ENCODE results near the gene CARNS1. TPM values are rescaled to one million over a fixed set of nuclear protein-coding genes. Genes with fewer than 3 reads are reported as not detected.
A peak's percentile ranks its signal among the peaks of the same experiment; 100 is the strongest.
"Not testable (repeated sequence)": the region's sequence is repeated elsewhere in the genome, so short reads cannot be mapped to it uniquely, and the experiment has no call there.

CARNS1 gene
- total RNA-seq, 4 donors from 2014 or later = 0.30 to 1.5 (median 1.0) TPM

GRCh38 chr11:67423891-67424613 is 8.6 kb downstream of the CARNS1 start:
- intact Hi-C loops (cut with DNase I; ENCODE audit: low total_unique reads) = no loop called here
- no peak for TF ChIP-seq CTCF (IDR thresholded peaks at IDR 0.05)
- TF ChIP-seq POLR2A (IDR thresholded peaks at IDR 0.05) = no peak
- WGBS, 2 donors = 87 to 90% methylated on average over 13 to 26 of the region's 34 CpGs
- H3K4me3 ChIP-seq (ENCODE audit: low read depth, poor library complexity, severe bottlenecking) = no peak overlapping the region
- no peak for DNase-seq (ENCODE audit: low spot score in 2 of 2)

- DNase-seq (ENCODE audit: low spot score in 2 of 2); H3K4me3 ChIP-seq (ENCODE audit: low read depth, poor library complexity, severe bottlenecking); intact Hi-C loops (cut with DNase I; ENCODE audit: low total_unique reads): not testable (repeated sequence)
- 72 to 76% methylated on average over 19 of the region's 19 CpGs for WGBS, 2 donors
These were observed 11.9 kb downstream of the CARNS1 start for GRCh38 chr11:67427364-67427859.

DNA sequence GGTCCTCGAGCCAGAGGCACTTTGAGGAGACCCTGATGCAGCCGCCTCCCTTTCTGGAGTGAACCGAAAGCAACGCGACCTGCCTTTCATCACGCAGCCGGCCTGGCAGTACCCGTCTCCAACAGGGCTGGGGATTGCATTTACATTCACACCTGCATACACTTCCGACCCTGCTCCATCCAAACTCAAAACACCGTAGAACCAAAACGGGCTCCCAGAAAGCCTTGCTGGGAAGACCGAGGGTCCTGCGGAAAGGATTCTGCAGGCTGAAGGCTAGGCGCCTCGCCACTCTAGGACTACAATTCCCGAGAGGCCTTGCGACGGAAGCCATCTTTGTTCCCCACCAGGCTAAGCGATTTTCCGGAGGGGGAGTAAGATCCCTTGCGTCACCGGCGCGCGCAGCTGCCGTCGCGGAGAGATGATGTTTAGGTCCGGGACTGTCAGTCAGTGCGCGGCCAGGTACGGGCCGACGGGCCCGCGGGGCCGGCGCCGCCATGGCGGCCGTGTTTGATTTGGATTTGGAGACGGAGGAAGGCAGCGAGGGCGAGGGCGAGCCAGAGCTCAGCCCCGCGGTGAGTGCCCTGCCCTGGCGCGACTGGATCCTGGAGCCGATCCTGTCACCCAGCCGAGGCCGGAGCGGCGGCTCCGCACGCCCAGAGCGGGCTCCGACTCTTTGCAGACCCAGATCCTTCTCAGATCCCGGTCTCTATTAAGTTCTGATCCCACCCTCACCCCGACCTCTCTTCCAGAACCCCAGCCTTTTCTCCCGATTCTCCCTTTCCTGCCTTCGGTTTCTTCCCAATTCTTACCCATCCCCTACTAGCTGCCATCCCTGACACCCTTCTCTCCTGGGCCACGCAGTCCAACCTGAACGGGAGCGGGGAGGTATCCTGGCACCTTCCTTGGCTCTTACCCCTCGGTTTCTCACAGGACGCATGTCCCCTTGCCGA is 12.8 kb downstream of the CARNS1 start, which contains the start of gene RPS6KB2:
Gene RPS6KB2, plus strand, starts transcription at position 443 of the 950 bp plus-strand sequence. Its CDS starts 52 bp downstream, at position 495.
- WGBS, 2 donors = 1% methylated on average over 51 to 52 of the region's 68 CpGs
- peak; percentile 99 to 100 for DNase-seq (ENCODE audit: low spot score in 2 of 2)
- peak in 1 of 2 donors; percentile 79 for TF ChIP-seq POLR2A (IDR thresholded peaks at IDR 0.05)
- TF ChIP-seq CTCF (IDR thresholded peaks at IDR 0.05) = no peak
- intact Hi-C loops (cut with DNase I; ENCODE audit: low total_unique reads) = no loop called here
- H3K4me3 ChIP-seq (ENCODE audit: low read depth, poor library complexity, severe bottlenecking) = peak within 1 kb of the TSS; percentile 82

- TF ChIP-seq POLR2A (IDR thresholded peaks at IDR 0.05) (no peak), CTCF (IDR thresholded peaks at IDR 0.05) (no peak)
- H3K4me3 ChIP-seq (ENCODE audit: low read depth, poor library complexity, severe bottlenecking) = peak overlapping the region; percentile 82
- DNase-seq (ENCODE audit: low spot score in 2 of 2) = peak in 1 of 2 donors; percentile 55
- 23 to 39% methylated on average over 12 of the region's 12 CpGs for WGBS, 2 donors
- intact Hi-C loops (cut with DNase I; ENCODE audit: low total_unique reads) = no loop called here
These were observed 13.7 kb downstream of the CARNS1 start for GRCh38 chr11:67429038-67429668.

GRCh38 chr11:67429722-67430121 is 14.2 kb downstream of the CARNS1 start:
- H3K4me3 ChIP-seq (ENCODE audit: low read depth, poor library complexity, severe bottlenecking) = no peak overlapping the region
- intact Hi-C loops (cut with DNase I; ENCODE audit: low total_unique reads) = no loop called here
- 49 to 54% methylated on average over 11 of the region's 11 CpGs for WGBS, 2 donors
- no peak for DNase-seq (ENCODE audit: low spot score in 2 of 2)
- TF ChIP-seq POLR2A (IDR thresholded peaks at IDR 0.05) = no peak
- TF ChIP-seq CTCF (IDR thresholded peaks at IDR 0.05) = no peak
